Parathyroid adenoma (tissue), 2 donors: ENCODE measurements around the gene GBGT1.

Experiments used
- H2AFZ ChIP-seq: fragments of 300-600 bp; sonication (generic); one replicate; pipeline ENCODE4 v1.7.0; 2017; ENCODE audit warnings: antibody characterized with exemption, mild to moderate bottlenecking
- H3K27ac ChIP-seq: fragments of 300-600 bp; sonication (generic); one replicate; pipeline ENCODE4 v1.7.0; 2017
- H3K27me3 ChIP-seq: fragments of 300-600 bp; sonication (generic); one replicate; pipeline ENCODE4 v1.7.0; 2017; ENCODE audit warnings: low read length; ENCODE audit not compliant: control insufficient read depth, insufficient read depth
- H3K36me3 ChIP-seq: fragments of 300-600 bp; sonication (generic); one replicate; pipeline ENCODE4 v1.7.0; 2017; ENCODE audit warnings: low read length; ENCODE audit not compliant: control insufficient read depth, insufficient read depth
- H3K4me1 ChIP-seq: fragments of 300-600 bp; sonication (generic); one replicate; pipeline ENCODE4 v1.7.0; 2017; ENCODE audit warnings: control low read depth
- H3K4me2 ChIP-seq: fragments of 300-600 bp; sonication (generic); one replicate; pipeline ENCODE4 v1.7.0; 2017; ENCODE audit warnings: low read length
- H3K4me3 ChIP-seq: fragments of 300-600 bp; sonication (generic); one replicate; pipeline ENCODE4 v1.7.0; 2017; ENCODE audit warnings: low read depth, low read length
- H3K79me2 ChIP-seq: fragments of 300-600 bp; sonication (generic); one replicate; pipeline ENCODE4 v1.7.0; 2017; ENCODE audit warnings: control low read depth
- H3K9ac ChIP-seq: fragments of 300-600 bp; sonication (generic); one replicate; pipeline ENCODE4 v1.7.0; 2017; ENCODE audit warnings: mild to moderate bottlenecking
- H3K9me3 ChIP-seq: fragments of 300-600 bp; sonication (generic); one replicate; pipeline ENCODE4 v1.7.0; 2017; ENCODE audit warnings: low read length; ENCODE audit not compliant: control insufficient read depth
- CTCF ChIP-seq: fragments of 300-600 bp; sonication (generic); IDR thresholded peaks from one replicate; pipeline ENCODE4 v1.7.0; 2017; ENCODE audit warnings: antibody characterized with exemption, mild to moderate bottlenecking
- donor health status: primary hyperparathyroidism.

GBGT1 gene

GRCh38 chr9:133191989-133192388 is 28.3 kb upstream of the GBGT1 start:
- H3K79me2 ChIP-seq = no peaks in the 10 kb centered on the region
- no peak overlapping the region for H3K4me3 ChIP-seq
- no peaks in the 10 kb centered on the region for H3K4me1 ChIP-seq
- H2AFZ ChIP-seq = no peak overlapping the region
- no peaks in the 10 kb centered on the region for H3K27me3 ChIP-seq
- no peaks in the 10 kb centered on the region for H3K9me3 ChIP-seq
- no peak overlapping the region for H3K4me2 ChIP-seq
- H3K27ac ChIP-seq = no peak overlapping the region
- no peaks in the 10 kb centered on the region for H3K36me3 ChIP-seq
- no peak overlapping the region for H3K9ac ChIP-seq
- TF ChIP-seq CTCF = no peak

GRCh38 chr9:133189826-133190225 is 26.1 kb upstream of the GBGT1 start:
- Histone ChIP-seq H2AFZ (no peak overlapping the region), H3K4me2 (no peak overlapping the region), H3K36me3 (no peaks in the 10 kb centered on the region), H3K9ac (no peak overlapping the region), H3K79me2 (no peaks in the 10 kb centered on the region), H3K9me3 (no peaks in the 10 kb centered on the region), H3K4me3 (no peak overlapping the region), H3K4me1 (no peaks in the 10 kb centered on the region), H3K27me3 (no peaks in the 10 kb centered on the region), H3K27ac (no peak overlapping the region)
- no peak for TF ChIP-seq CTCF

GRCh38 chr9:133188843-133189180 is 25.1 kb upstream of the GBGT1 start:
- Histone ChIP-seq H3K4me2 (no peak overlapping the region), H3K27me3 (no peaks in the 10 kb centered on the region)
- TF ChIP-seq CTCF = no peak

GRCh38 chr9:133188006-133188842 is 24.5 kb upstream of the GBGT1 start:
- Histone ChIP-seq H3K79me2 (no peaks in the 10 kb centered on the region), H3K4me2 (no peak overlapping the region), H2AFZ (peak overlapping the region; percentile 58), H3K4me3 (no peak overlapping the region), H3K9me3 (no peaks in the 10 kb centered on the region), H3K27ac (no peak overlapping the region), H3K36me3 (no peaks in the 10 kb centered on the region), H3K9ac (no peak overlapping the region), H3K4me1 (no peaks in the 10 kb centered on the region), H3K27me3 (no peaks in the 10 kb centered on the region)
- TF ChIP-seq CTCF = peak; percentile 26

More at GRCh38 chr9:133188843-133189180, 25.1 kb upstream of the GBGT1 start:
- Histone ChIP-seq H3K27ac (no peak overlapping the region), H3K36me3 (no peaks in the 10 kb centered on the region), H3K79me2 (no peaks in the 10 kb centered on the region), H3K4me1 (no peaks in the 10 kb centered on the region), H3K4me3 (no peak overlapping the region), H2AFZ (no peak overlapping the region), H3K9me3 (no peaks in the 10 kb centered on the region), H3K9ac (no peak overlapping the region)

GRCh38 chr9:133187561-133188005 is 23.9 kb upstream of the GBGT1 start:
- Histone ChIP-seq H3K4me3 (no peak overlapping the region), H3K4me1 (no peaks in the 10 kb centered on the region), H3K9ac (no peak overlapping the region), H3K36me3 (no peaks in the 10 kb centered on the region), H3K4me2 (no peak overlapping the region), H3K79me2 (no peaks in the 10 kb centered on the region), H2AFZ (no peak overlapping the region), H3K9me3 (no peaks in the 10 kb centered on the region), H3K27ac (no peak overlapping the region), H3K27me3 (no peaks in the 10 kb centered on the region)
- TF ChIP-seq CTCF = no peak
